HG03135 (cell line): ENCODE data around the gene GTPBP1.

Source experiments
- ATAC-seq: cut with Tn5 transposase; IDR thresholded peaks from one replicate; pipeline ENCODE4 v1.9.1; 2021; ENCODE audit warnings: mild to moderate bottlenecking, moderate library complexity; ENCODE audit not compliant: unreplicated experiment

The GTPBP1 gene

DNA sequence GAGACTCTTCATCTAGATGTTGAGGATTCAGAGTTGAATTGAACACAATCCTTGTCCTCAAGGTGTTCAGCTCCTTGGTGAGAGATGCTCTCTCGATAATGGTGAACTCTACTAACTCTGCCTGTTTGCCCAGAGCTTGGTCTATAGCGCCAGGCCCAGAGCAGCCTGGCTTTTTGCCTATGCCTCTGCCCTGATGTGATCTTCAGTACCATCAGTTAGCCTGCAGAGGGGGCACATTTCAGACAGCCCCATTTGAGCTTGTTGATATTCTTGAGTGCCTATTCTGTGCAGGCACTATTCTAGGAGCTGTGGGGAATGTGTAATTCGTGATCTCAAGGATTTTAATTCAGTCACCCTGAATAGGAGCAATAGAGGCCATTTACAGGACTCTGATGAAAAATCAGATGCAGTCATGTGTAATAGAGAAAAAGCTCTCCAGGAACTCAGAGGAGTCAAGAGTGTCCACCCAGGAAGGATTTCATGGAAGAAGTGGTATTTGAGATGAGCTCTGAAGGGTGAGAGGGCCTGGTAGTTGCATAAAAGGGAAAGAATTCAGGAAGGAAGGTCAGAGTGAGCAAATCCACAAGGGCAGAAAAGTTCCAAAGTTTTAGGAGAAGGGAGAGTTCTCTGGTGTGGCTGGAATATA is 19.3 kb downstream of the GTPBP1 start:
- ATAC-seq, result no peak

DNA sequence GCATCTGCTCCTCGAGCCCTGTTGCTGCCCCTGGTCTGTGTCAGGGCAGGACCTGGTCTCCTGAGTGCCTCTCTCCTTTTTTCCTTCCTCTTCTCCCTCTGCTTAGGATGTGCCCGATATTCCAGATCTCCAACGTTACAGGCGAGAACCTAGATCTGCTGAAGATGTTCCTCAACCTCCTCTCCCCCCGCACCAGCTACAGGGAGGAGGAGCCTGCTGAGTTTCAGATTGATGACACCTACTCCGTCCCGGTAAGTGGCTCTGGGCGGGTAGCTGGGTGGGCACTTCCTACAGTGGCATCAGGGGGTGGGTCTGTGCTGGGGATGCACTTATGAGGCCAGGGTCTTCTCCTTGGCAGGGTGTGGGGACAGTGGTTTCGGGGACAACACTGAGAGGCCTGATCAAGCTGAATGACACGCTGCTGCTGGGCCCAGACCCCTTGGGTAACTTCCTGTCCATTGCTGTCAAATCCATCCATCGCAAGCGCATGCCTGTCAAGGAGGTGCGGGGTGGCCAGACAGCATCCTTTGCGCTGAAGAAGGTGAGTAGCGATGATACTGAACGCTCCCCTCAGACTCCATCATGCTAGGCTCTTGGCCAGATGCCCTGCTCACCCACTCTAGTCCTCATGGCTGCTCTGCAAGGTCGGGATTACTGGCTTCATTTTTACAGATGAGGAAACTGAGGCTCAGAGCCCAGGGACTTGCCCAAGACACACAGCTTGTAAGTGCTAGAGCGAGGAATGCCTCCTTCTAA is 20.3 kb downstream of the GTPBP1 start:
- no peak for ATAC-seq

DNA sequence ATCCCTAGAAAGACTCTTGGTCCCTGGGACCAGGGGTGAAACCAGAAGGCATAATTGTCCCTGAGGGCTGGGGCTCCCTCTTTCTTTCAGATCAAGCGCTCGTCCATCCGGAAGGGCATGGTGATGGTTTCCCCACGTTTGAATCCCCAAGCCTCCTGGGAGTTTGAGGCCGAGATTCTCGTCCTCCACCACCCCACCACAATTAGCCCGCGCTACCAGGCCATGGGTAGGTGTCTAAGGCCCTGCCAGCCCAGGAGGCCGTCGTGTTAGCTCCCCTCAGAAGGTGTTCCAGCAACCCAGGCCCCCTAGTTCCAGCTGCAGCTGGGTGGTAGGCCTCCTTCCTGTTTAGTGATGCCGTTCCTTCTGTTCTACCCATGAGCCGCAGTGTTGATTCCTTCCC is 21.4 kb downstream of the GTPBP1 start:
- no peak for ATAC-seq

DNA sequence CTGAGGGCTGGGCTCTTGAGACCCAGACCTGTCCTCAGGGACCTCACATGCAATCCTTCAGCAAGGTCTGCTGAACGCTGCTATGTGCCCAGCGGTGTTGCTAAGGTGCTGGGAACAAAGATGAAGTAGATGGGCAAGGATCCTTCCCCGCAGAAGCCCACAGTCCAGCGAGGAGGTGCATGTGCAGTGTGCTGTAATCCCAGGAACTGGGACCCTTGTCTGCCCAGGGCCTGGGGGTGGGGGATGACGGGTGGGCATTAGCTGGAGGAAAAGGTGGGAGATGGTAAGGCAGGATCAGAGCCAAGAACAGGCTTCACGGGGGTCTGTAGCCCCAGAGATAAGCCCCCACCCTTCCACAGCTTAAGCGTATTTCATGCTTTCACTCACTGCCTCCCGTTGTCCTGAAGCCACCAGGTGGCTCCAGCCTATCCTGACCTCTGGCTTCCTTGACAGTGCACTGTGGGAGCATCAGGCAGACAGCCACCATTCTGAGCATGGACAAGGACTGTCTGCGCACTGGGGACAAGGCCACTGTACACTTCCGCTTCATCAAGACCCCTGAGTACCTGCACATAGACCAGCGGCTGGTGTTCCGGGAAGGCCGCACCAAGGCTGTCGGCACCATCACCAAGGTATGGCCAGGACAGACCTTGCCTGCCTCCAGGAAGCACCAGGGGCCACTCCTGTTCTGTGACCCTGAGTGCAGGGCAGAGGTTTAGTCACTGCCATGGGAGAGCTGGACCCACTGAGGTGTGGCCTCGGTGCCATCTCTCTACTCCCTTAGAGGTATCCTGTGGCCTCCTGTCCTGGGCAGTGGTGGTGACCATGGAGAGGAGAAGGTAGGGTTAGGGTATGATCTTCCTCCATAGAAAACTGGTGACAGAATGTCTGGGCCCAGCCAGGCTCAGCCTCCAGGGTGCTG is 22.0 kb downstream of the GTPBP1 start:
- ATAC-seq, result no peak

DNA sequence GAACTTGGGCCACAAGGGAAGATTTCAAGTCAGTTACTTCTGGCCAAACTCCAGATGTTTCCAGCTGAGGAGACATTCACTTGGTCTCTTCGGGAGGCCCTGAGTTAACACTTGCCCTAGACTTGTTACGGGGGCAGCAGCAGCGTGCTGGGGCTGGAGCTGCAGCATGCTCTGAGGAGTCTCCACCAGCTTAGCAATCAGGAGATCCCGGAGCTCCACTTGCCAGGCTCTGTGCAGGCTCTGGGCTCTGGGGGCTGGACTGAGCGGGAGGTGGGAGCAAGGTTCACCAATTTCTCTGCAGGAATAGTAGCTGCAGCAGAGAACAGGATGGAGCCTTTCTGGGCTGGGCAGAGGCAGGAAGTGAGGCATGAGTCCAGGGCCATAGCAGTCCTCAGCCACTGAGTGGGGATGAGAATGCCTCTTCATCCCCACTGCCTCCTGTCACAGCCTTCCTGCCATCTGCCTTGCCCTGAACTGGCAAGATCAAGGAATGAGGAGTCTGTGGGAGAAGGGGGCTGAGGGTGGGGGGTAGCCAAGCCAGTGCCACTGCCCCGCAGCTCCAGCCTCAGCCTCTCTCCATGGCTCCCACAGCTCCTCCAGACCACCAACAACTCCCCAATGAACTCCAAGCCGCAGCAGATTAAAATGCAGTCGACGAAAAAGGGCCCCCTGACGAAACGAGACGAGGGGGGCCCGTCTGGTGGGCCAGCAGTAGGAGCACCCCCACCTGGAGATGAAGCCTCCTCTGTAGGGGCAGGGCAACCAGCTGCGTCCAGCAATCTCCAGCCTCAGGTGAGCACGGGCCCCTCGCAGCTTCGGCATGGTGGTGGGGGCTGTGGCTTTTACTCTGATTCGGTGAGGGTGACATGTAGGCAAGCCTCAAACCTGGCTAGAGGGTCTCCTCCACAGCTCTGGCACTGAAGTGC is 23.4 kb downstream of the GTPBP1 start:
- ATAC-seq, result no peak

DNA sequence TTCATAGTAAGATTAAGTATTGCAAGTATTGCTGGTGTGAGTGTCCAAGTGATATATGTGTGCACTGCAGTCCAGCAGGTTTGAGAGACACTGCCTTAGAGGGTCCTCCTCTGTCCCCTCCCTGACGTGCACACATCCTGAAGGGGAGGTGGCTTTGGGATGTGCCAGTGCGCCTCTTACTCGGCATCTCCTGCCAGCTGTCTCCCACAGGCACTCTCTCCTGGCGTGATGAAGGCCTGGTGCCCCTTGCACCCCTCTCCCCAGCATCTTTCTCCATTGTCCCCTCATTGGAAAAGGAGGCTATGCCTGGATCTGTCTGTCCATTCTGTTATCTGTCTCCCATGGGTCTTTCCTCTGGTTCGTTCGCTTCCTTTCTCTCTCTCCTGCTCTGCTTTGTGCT is 24.2 kb downstream of the GTPBP1 start:
- no peak for ATAC-seq

DNA sequence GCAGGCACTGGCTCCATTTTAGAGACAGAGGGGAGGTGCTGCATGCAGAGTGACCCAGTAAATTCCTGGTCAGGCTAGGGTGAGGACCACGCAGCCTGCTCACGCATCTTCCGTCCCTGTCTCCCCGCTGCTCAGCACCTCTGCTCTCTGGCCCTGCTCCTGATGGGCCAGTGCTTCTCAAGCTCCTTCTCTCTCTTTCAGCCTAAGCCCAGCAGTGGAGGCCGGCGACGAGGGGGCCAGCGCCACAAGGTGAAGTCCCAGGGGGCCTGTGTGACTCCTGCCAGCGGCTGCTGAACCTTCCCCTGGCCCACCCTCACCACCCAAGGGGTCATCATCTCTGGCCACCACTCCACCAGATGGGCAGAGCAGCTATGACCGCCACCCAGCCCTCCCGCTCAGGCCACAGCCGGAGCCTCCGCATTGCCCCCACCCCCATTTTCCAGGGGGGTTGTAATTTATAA is 24.7 kb downstream of the GTPBP1 start:
- ATAC-seq, result no peak

DNA sequence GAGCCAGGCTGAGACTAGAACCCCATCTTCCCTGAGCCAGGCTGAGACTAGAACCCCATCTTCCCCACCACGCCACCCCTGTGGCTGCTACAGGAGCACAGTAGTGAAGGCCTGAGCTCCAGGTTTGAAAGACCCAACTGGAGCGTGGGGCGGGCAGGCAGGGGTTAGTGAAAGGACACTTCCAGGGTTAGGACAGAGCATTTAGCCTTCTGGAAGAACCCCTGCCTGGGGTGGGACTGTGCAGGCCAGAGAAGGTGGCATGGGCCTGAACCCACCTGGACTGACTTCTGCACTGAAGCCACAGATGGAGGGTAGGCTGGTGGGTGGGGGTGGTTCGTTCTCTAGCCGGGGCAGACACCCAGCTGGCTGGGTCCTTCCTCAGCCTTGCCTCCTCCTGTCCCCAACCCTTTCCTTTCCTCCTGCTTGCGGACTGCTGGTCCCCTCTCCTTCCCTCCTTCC is 26.0 kb downstream of the GTPBP1 start:
- ATAC-seq, result no peak

DNA sequence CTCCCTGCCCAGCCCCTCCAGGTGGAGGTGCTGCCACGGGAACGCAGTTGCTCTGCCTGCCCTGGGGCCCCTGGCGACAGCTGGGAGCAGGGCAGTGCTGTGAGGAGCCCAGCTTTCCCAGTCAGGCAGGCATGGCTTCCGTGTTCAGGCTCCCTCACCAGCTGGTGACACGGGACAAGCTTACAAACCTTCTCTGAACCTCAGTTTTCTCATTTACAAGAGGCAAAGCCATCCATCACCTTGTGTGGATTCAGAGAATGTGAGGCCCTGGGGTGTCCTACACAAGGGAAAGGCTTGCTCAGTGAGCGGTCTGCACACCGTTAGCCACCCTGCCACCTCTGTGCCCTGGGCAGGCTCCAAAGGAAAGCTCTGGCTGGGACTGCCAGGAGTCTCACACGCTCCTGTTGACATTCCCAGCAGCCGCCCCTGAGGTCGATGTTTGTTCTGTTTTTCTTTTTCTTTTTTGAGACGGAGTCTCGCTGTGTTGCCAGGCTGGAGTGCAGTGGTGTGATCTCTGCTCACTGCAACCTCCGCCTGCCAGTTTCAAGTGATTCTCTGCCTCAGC is 26.6 kb downstream of the GTPBP1 start:
- ATAC-seq, result no peak

DNA sequence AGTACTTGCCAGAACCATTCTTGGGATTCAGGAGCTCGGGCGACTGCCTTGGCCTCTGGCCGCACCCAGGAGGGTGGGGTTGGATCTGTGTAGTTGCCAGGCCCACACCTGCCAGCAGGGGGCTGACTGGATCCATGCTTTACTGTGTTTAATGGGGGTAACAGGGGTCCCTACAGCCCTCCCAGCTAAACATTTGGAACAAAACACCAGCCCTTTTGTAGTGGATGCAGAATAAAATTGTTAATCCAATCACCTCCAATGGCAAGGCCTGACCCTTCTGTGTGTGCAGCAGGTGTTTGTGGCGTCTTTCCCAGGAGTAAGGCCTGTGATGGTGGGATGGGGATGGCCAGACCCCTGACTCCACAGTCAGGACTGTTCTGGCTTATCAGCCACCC is 27.6 kb downstream of the GTPBP1 start:
- ATAC-seq, result no peak

DNA sequence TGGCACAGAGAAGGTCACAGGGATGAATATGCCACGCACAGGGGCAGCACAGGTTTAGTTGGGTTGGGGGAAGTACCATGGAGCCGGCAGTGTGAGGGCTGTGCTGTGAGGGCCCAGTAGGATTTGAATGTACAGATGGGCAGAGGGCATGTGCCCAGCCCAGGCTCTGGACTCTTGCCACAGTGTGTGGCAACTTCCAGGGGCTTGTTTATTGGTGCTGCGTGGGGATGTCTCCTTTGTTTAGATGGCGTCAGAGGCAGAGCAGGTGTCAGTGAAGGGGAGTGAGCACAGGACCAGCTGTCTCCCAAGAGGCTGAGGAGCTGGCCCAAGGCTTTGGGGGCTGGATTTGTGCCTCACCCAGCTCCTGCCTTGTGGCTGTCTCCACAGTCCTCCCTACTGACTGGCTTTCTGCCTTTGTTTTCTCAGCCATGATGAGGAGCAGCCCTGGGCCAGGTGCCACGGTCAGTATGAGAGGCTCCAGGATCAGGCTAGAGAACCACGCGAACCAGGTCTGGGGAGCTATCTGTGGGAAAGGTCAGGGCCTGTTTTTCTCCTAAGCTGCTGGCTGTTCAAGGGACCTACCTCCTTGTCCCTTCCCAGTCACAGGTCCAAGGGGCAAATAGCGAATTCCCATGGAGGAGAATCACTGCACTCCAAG is 28.1 kb downstream of the GTPBP1 start:
- no peak for ATAC-seq

DNA sequence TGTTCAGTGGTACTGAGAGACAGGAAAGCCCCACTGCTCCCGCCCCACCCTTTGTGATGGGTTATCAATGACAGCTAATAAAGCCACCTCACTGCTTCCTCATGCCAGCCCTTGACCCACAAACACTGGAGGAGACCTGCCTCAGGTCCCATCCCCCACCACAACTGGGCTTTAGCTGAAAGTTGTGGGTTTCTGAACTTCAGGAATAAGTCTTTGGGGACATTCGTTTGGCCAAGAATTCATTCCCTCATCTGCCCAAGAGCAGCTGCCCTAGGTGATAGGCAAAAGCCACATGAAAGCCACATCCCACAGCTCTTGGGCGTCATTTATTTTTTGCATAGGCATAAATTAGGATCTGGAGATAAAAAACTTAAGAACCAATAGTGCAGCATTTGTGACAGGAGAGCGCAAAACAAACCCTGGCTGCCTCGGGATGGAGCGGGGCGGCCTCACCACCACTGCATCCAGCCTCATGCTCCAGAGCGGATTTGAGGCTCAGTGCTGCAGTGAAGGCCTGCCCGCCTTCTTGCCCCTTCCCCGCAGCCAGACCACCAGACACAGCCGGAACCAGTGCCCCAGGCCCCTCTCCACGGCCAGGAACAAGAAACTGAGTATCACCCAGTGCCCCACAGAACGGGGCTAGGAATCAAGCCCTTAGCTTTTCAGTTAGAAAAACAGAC is 28.8 kb downstream of the GTPBP1 start:
- no peak for ATAC-seq

DNA sequence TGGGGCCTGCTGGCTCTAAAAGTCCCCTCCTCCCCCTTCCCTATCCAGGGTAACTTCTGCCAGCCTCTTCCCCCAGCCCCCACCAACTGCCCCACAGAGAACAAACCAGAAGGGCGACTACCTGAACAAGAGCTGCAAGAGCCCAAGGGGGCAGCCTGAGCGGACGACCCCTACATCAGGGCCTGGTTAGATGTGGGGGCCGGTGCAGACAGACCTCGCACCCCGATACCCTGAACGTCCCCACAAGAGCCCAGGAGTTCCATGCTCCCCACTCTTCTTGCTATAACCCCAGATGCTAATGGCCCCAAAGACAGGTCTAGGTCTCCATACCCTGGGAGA is 29.4 kb downstream of the GTPBP1 start:
- no peak for ATAC-seq

DNA sequence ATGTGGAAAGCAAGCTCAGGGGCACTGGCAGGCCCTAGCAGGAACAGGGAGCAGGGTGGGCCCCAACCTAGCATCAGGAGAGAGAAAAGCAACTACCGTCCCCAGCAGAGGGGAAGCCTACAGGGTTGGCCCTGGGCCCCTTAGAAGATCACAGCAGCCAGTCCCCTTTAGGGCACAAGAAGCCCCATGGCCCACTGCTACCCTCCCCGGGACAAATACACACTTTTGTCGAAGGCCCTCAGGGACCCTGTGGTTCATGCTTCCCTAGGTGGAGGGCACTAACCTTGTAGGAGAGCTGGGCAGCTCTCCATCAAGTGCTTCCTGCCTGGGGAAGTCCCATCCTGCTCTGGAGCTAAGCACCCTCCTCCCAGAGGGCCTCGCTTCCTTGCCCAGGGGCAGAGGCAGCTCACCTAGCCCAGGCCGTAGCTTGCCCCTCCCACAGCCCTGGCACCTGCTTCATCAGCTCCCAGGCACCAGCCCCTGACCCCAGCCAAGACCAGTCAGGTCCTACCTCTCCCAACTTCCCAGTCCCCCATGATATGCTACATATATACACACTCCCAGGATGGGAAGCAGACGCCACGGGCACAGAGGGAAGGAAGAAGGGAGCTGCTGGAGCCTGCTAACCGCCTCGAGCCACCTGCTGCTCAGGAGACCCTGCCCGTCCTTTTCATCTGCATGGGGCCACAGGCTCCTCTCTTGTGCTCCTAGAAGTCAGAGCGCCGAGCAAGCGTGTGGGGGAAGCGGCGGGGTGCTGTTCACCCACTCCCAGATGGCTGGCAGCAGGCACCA is 29.9 kb downstream of the GTPBP1 start:
- no peak for ATAC-seq

DNA sequence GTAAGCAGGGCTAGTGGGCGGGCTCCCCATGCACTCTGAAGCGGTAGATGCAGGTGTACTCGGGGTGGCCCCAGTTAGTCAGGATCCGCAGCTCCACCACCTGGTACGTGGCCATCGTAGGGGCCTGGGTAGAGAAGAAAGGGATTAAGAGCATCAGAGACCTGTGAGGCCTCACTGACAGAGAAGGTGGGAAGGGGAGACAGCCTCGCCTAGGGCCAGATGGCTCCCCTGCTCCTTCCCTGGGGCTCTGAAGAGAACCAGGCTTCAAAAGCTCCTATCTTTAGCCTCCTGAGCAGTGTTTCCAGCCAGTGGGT is 30.5 kb downstream of the GTPBP1 start:
- ATAC-seq, result no peak

DNA sequence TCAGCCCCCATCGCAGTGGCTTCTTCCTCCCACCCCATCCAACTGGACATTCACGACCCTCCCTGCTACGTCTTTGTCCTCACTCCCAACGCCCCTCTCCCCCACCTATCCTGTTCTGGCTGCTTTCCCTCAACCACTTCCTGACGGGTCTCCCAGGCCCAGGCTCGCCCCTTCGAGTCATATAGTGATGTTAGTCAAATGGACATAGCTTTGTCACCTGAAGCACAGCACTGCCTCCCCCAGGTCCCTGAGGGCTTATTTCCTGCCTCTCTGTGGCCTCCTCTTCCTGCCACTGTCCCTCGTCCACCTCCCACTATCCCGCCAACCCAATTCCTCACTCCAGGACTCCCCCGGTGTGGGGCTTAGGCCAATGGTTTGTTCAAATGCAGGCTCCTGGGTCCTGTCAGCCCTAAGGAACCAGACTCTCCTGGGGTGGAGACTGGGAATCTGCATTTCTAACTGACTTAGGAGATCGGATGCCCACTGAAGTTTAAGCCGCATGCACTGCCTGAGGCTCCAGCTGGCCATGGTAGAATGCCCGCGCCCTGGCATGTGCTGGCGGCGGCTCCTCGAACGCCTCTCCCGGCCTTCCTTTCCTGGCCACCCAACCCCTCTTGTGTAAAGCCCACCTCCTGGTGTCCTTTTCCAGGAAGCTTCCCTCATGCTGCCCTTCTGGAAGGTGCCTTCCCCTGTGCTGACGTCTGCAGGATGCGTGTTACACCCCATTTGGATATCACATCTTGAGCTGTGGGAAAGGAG is 31.7 kb downstream of the GTPBP1 start:
- no peak for ATAC-seq

DNA sequence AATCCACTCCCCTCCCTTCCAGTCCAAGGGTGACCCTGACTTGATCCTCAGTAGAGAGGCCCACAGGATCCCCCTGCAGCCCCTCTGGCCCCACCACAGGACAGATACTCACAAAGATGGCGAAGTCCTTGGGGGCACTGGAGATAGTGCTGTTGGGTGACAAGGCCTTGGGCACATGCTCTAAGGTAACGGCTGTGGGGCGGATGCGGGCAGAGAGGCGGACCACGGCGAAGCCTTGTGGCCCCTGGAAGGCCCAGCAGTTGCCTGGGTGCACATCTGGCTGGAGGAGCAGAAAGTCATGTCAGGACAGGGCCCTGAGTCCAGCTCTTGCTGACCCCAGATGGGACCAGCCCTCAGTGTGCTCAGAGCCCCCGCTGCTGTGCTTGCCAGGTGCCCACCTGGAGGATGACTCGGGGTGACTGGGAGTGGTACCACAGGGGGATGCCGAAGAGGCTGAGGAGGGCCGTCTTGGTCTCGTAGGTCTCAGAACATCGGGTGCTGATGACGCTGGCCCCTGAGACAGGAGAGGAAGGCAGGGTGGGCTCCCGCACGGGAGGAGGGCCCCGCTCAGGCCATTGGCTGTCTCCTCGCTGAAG is 32.8 kb downstream of the GTPBP1 start:
- no peak for ATAC-seq
